T-helper 1 cell treated with Interleukin-12 subunit alpha and Interleukin-12 subunit beta and Interleukin-4 antibody, amounts not matched to agents 30 μg/mL and 1 μg/mL, for 36 hours (primary cell): Measurements from ENCODE around the gene ANKRD17.

Experiments used
- H3K27ac Mint-ChIP-seq: one replicate; pipeline ENCODE4 v1.8.0; 2021; ENCODE audit warnings: mild to moderate bottlenecking, mixed read lengths
- H3K27me3 Mint-ChIP-seq: one replicate; pipeline ENCODE4 v1.8.0; 2021; ENCODE audit warnings: low read depth, mixed read lengths
- H3K36me3 Mint-ChIP-seq: one replicate; pipeline ENCODE4 v1.8.0; 2021; ENCODE audit warnings: low read depth, mixed read lengths
- H3K4me1 Mint-ChIP-seq: one replicate; pipeline ENCODE4 v1.8.0; 2021; ENCODE audit warnings: low read depth, mixed read lengths
- H3K4me3 Mint-ChIP-seq: one replicate; pipeline ENCODE4 v1.8.0; 2021; ENCODE audit warnings: mild to moderate bottlenecking, moderate library complexity, mixed read lengths
- H3K9me3 Mint-ChIP-seq: one replicate; pipeline ENCODE4 v1.8.0; 2021; ENCODE audit warnings: mixed read lengths

The ANKRD17 gene

DNA sequence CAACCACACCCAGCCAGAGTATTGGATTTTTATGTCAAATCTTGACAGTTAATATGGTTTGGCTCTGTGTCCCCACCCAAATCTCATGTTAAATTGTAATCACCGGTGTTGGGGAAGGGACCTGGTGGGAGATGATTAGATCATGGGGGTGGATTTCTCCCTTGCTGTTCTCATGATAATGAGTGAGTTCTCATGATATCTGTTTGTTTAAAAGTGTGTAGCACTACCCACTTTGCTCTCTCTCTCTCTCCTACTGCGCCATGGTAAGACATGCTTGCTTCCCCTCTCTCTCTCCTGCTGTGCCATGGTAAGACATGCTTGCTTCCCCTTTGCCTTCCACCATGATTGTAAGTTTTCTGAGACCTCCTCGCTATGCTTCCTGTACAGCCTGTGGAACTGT, 102.2 kb downstream of the ANKRD17 start:
- Mint-ChIP-seq H3K27ac (no peak overlapping the region), H3K9me3 (no peaks in the 10 kb centered on the region), H3K4me1 (peaks cover 9% of the 10 kb centered on the region), H3K36me3 (peaks cover 35% of the 10 kb centered on the region), H3K27me3 (no peaks in the 10 kb centered on the region), H3K4me3 (no peak overlapping the region)

DNA sequence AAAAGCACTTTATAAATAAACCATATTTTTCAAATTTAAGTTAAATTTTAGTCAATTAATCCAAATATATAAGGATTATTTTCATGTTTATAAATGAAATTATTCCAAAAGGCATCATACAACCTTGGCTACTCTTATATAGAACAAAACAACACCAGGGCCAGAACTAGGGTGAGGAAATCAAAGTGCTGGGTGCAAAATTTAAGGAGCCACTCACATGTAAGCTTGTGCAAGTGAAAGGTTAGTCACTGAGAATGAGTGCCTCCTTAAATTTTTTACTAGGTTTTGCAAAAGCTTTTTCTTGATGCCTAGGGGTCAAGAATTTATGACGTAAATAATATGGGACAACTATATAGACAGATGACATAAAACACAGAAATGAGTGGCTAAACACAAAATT, 105.7 kb downstream of the ANKRD17 start:
- Mint-ChIP-seq H3K27ac (no peak overlapping the region), H3K4me1 (peaks cover 4% of the 10 kb centered on the region), H3K27me3 (no peaks in the 10 kb centered on the region), H3K36me3 (peaks cover 38% of the 10 kb centered on the region), H3K4me3 (no peak overlapping the region), H3K9me3 (no peaks in the 10 kb centered on the region)

DNA sequence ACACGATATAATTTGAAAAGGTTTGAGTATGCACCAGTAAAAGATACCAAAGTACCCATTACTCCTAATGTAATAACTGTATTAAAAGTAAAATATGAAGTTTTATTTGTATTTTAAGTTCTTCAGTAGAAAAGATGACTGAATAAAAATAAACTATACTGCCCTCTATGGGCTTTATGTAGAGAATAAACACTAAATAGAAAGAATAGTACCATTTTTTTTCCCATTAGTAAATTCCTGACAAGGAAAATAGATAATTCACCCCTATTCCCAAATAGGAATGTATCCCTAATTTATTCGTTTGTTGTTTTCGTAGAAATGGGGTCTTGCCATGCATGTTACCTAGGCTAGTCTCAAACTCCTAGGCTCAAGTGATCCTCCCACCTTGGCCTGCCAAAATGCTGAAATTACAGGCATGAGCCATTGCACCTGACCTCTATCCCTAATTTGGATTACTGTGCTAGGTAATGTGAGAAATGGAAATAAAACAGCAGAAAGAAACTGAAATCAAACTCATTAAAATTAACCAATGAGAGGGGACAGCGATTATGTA, 115.5 kb downstream of the ANKRD17 start:
- Mint-ChIP-seq H3K4me3 (no peak overlapping the region), H3K36me3 (peaks cover 37% of the 10 kb centered on the region), H3K9me3 (no peaks in the 10 kb centered on the region), H3K27me3 (no peaks in the 10 kb centered on the region), H3K4me1 (peaks cover 7% of the 10 kb centered on the region), H3K27ac (no peak overlapping the region)

DNA sequence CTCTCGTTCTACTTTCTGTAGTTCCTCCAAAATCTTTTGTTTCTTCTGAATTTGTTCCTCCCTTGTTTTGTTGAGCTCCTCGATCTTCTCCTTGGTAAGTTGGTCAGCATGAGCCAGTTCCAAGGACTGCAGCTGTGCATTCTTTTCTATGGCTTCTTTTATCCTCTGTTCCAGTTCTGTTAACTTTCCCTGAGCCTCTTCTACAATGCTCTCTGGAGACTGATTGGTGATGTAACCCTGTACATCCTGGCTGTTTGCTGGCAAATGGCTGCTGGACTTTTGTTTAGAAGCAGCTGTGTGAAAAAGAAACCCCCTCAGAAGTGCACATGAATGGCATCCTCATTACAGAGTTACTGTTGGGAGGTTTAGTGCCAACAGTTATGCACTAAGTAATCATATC, 118.6 kb downstream of the ANKRD17 start:
- Mint-ChIP-seq H3K4me1 (peaks cover 5% of the 10 kb centered on the region), H3K4me3 (no peak overlapping the region), H3K9me3 (no peaks in the 10 kb centered on the region), H3K27ac (no peak overlapping the region), H3K27me3 (no peaks in the 10 kb centered on the region), H3K36me3 (peaks cover 31% of the 10 kb centered on the region)

DNA sequence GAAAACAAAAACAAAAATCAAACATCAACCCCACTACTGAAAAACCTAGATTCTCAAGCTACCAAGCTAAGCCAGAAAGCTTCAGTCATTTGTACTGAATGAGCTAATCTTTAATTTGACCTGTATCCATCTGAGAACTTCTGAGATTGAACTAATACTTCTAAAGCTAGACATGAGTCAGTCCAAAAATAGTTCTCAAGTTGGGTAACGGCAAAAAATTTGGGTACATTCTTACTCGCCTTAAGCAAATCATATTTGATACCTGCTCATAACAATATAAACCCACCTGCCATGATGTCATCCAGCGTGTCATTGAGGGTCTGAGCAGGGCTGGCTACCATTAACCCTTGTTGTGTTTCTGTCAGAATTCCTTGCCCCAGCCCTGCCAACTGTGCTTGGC, 119.4 kb downstream of the ANKRD17 start:
- H3K4me3 Mint-ChIP-seq = no peak overlapping the region
- no peak overlapping the region for H3K27ac Mint-ChIP-seq
- H3K4me1 Mint-ChIP-seq = peaks cover 5% of the 10 kb centered on the region
- no peaks in the 10 kb centered on the region for H3K9me3 Mint-ChIP-seq
- H3K27me3 Mint-ChIP-seq = no peaks in the 10 kb centered on the region
- peaks cover 33% of the 10 kb centered on the region for H3K36me3 Mint-ChIP-seq

DNA sequence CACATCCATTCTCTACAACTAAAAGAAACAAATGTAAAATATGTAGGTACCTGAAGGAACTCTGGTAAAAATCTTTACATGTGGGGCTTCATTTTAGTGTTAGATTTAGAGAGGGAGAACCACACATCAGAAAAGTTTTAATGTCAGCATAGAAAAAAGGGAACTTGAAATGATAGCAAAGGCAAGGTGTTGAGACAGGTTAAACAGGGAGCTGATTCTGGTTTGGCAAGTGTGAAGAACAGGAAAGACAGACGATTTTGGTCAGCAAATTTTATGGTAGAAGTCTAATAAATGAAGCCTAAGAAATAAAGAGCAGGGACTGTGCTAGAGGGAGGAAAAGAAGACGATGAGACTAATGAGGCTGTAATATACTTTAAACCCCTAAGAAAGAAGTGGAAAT, 121.5 kb downstream of the ANKRD17 start:
- no peaks in the 10 kb centered on the region for H3K27me3 Mint-ChIP-seq

DNA sequence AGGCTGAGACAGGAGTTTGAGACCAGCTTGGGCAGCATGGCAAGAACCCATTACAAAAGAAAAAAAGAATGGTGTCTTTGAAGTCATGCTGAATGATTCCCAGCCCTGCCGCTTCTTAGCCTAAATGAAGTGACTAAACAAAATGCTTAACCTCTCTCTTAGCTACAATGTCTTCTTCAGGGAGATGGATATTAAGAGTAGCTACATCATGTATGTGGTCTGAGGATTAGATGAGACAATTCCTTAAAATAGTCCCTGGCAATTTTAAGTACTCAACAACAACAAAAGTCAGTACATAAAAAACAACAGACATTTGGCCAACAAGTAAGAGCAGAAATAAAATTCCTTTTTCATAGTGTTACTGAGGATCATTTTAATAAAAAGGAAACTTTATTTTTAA, 124.8 kb downstream of the ANKRD17 start:
- no peaks in the 10 kb centered on the region for H3K9me3 Mint-ChIP-seq
- H3K27me3 Mint-ChIP-seq = no peaks in the 10 kb centered on the region
- no peak overlapping the region for H3K4me3 Mint-ChIP-seq
- H3K36me3 Mint-ChIP-seq = peaks cover 26% of the 10 kb centered on the region
- peaks cover 3% of the 10 kb centered on the region for H3K4me1 Mint-ChIP-seq
- H3K27ac Mint-ChIP-seq = no peak overlapping the region

More for the DNA sequence above, 121.5 kb downstream of the ANKRD17 start:
- no peak overlapping the region for H3K4me3 Mint-ChIP-seq
- no peaks in the 10 kb centered on the region for H3K9me3 Mint-ChIP-seq
- peaks cover 5% of the 10 kb centered on the region for H3K4me1 Mint-ChIP-seq
- no peak overlapping the region for H3K27ac Mint-ChIP-seq
- peaks cover 32% of the 10 kb centered on the region for H3K36me3 Mint-ChIP-seq

DNA sequence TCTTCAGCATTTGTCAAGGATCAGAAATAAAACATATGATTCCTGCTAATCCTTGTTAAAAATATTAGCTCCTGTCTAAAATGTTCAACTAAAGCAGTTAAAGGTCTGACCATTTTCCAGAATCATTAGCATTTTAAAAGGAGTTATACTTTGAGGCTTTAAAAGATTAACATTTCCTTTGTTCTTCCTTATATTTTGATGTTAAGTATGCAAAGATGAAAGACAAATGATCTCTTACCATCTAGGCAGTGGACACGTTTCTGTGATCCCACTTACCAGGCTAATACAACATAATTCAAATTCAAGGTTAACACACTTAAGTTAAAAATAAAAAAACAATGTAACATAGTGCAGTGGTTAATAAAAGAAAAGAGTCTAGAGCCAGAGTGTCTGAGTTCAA, 127.3 kb downstream of the ANKRD17 start:
- peaks cover 20% of the 10 kb centered on the region for H3K36me3 Mint-ChIP-seq
- no peak overlapping the region for H3K4me3 Mint-ChIP-seq
- no peak overlapping the region for H3K27ac Mint-ChIP-seq
- H3K9me3 Mint-ChIP-seq = no peaks in the 10 kb centered on the region
- H3K4me1 Mint-ChIP-seq = no peaks in the 10 kb centered on the region
- H3K27me3 Mint-ChIP-seq = no peaks in the 10 kb centered on the region

DNA sequence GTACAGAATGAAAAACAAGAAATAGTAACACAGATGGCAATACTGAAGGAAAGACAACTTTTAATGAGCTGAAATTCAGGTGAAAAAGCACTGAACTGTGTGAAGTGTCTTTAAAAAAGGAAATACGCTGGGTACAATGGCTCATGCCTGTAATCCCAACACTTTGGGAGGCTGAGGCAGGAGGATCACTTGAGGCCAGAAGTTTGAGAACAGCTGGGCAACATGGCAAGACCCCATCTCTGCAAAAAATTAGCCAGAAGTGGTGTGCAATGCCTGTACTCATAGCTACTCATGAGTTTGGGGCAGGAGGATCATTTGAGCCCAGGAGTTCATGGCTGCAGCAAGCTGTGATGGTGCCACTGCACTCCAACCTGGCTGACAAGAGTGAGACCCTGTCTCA, 129.3 kb downstream of the ANKRD17 start:
- Mint-ChIP-seq H3K27ac (no peak overlapping the region), H3K36me3 (peaks cover 29% of the 10 kb centered on the region), H3K4me1 (peaks cover 2% of the 10 kb centered on the region)

DNA sequence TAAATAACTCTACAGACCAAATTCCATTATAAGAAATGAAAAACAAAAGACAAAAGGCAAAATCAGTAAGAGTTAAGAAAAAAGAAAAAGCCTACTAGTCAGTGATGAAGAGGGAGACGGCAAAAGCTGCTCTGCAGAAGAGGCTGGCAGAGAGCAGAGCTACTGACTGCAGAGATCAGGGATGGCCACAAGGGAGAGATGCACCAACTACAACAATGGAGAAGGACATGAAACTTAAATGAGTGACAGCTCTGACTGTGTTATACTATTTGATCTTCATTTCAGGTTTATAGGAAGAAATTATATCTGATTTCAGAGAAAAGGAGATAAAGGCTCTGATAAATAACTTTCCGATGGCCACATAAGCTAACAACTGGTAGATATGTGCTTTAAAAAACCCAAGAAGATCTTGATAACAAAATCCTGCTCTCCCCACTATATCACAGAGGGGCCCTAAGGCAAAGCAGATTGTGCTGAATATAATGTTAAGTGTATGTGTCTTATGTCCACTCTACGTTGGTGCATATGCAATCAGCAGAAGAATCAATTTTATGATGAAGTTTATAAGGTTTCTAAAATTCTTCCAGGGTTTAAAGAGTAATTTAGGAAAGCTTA, 130.7 kb downstream of the ANKRD17 start:
- Mint-ChIP-seq H3K27me3 (no peaks in the 10 kb centered on the region), H3K36me3 (peaks cover 25% of the 10 kb centered on the region), H3K4me3 (no peak overlapping the region), H3K4me1 (peaks cover 2% of the 10 kb centered on the region), H3K27ac (no peak overlapping the region), H3K9me3 (no peaks in the 10 kb centered on the region)

More for the DNA sequence above, 129.3 kb downstream of the ANKRD17 start:
- Mint-ChIP-seq H3K27me3 (no peaks in the 10 kb centered on the region), H3K4me3 (no peak overlapping the region), H3K9me3 (no peaks in the 10 kb centered on the region)

DNA sequence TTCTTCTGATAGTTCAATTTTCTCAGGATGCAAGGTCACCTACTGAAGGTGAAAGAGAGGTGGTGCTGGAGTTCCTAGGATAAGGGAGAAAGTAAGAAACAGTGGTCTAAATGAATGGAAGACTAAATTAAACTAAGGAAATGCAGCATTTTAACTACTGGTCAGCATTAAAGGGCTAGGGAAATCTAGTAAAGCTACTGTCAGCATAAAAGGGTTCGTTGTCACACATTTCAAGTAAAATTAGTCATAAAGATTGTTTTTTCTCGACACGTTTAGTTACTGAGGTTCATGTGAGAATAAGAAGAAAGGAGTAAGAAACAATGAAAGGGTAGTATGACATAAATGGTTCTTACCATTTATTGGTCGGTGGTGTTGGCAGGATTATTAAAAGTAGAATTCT, 149.1 kb downstream of the ANKRD17 start:
- Mint-ChIP-seq H3K4me3 (no peak overlapping the region), H3K4me1 (peaks cover 2% of the 10 kb centered on the region), H3K9me3 (no peaks in the 10 kb centered on the region), H3K27ac (no peak overlapping the region), H3K36me3 (peaks cover 17% of the 10 kb centered on the region), H3K27me3 (no peaks in the 10 kb centered on the region)

DNA sequence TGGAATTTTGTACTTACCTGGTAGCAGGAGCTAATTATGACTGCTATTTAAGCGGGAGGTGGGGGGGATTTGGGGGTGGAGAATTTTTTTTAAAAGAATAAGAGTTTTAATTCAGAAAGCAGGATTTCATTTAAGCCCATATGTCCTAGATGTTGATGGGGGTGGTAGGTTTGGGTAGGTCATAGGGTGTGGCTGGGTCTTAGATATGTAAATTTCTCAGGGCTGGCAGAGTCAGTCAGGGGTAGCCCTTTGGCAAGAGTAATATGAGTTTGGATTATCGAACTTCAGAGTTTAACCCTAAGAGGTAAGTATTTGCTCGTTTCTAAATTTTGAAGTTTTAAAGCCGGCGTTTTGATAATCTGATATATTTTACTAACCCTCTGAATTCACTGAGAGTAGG, 153.9 kb downstream of the ANKRD17 start:
- no peaks in the 10 kb centered on the region for H3K27me3 Mint-ChIP-seq
- no peak overlapping the region for H3K27ac Mint-ChIP-seq
- peaks cover 21% of the 10 kb centered on the region for H3K36me3 Mint-ChIP-seq
- no peak overlapping the region for H3K4me3 Mint-ChIP-seq
- no peaks in the 10 kb centered on the region for H3K9me3 Mint-ChIP-seq
- H3K4me1 Mint-ChIP-seq = peaks cover 4% of the 10 kb centered on the region

DNA sequence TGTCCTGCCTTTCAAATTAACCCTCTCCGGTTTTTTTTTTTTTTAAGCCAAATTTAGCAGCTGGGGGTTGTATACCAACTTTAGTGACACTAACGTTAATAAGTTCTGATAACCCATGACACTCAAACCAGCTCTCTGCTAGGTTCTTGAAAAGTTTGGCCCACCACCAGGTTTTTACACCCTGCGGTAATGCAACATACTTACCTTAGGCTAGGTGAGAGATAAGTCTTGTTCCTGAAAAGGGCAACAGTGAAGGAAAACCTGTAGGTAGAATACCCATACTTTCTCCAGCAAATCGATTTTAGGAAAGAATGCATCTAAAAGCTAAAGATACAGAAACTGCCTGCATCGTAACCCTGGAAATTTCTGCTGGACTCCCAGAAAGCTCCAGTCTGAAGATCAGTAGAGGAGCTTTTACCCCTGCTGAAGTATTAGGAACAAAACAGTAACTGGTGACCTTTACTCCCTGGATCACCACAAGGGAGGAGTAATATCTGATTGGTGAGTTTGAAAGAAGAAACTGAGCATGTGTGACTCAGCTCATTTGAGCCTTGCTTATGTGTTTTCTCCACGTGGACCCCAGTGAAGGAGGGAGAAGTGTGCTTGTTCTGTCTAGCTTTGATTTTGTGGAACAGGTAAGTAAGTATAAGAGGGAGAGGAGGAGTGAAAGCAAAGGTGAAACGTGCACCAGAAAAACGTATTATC, 154.6 kb downstream of the ANKRD17 start:
- Mint-ChIP-seq H3K27ac (no peak overlapping the region), H3K9me3 (no peaks in the 10 kb centered on the region)

DNA sequence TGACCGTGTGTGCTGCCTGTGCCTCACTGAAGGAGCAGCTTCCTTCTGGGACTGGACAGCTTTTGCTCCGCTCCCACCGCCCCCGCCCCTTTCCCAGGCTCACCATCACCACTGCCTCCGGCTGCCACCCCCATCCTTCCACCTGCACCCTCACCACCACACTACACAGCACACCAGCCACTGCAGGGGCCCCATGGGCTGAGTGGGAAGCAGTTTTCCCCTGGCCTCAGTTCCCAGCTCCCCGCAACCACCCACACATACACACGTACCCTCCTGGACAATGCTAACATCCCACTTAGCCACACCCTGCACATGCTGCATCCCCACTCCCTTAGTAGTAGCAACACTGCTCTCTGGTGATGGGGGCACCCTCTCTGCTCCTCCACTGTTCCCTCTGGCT, 159.5 kb downstream of the ANKRD17 start:
- Mint-ChIP-seq H3K36me3 (peaks cover 20% of the 10 kb centered on the region), H3K27ac (no peak overlapping the region), H3K4me1 (peaks cover 4% of the 10 kb centered on the region), H3K27me3 (no peaks in the 10 kb centered on the region), H3K9me3 (no peaks in the 10 kb centered on the region), H3K4me3 (no peak overlapping the region)

More for the DNA sequence above, 154.6 kb downstream of the ANKRD17 start:
- H3K36me3 Mint-ChIP-seq = peaks cover 25% of the 10 kb centered on the region
- H3K27me3 Mint-ChIP-seq = no peaks in the 10 kb centered on the region
- H3K4me1 Mint-ChIP-seq = peaks cover 7% of the 10 kb centered on the region
- no peak overlapping the region for H3K4me3 Mint-ChIP-seq

DNA sequence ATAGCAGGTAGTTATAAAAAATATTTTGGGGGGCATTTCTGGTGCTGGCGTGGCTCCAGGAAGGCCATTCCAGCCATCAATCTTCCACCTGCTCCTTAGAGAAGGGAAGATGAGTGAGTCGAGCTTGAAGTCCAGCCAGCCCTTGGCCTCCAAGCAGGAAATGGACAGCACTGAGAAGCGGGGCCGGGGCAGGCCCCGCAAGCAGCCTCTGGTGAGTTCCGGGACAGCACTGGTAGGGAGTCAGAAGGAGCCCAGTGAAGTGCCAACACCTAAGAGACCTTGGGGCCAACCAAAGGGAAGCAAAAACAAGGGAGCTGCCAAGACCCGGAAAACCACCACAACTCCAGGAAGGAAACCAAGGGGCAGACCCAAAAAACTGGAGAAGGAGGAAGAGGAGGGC, 159.9 kb downstream of the ANKRD17 start:
- H3K4me3 Mint-ChIP-seq = no peak overlapping the region
- H3K27me3 Mint-ChIP-seq = no peaks in the 10 kb centered on the region
- peaks cover 3% of the 10 kb centered on the region for H3K4me1 Mint-ChIP-seq
- H3K9me3 Mint-ChIP-seq = no peaks in the 10 kb centered on the region
- H3K27ac Mint-ChIP-seq = no peak overlapping the region
- peaks cover 18% of the 10 kb centered on the region for H3K36me3 Mint-ChIP-seq
